Nephron progenitor cell (in vitro differentiated cells): ENCODE measurements around the gene NONO.
A peak's percentile ranks its signal among the peaks of the same experiment; 100 is the strongest.
"Not testable (repeated sequence)": the region's sequence is repeated elsewhere in the genome, so short reads cannot be mapped to it uniquely, and the experiment has no call there.

Source experiments
- DNase-seq: peaks from one replicate; pipeline ENCODE4 v3.0.0; 2021
- H3K27ac Mint-ChIP-seq: 2 replicates; pipeline ENCODE4 v1.8.0; 2021; ENCODE audit warnings: mild to moderate bottlenecking, moderate library complexity, mixed read lengths
- H3K27me3 Mint-ChIP-seq: 2 replicates; pipeline ENCODE4 v1.8.0; 2021; ENCODE audit warnings: mild to moderate bottlenecking, low read depth, mixed read lengths; ENCODE audit not compliant: poor library complexity
- H3K36me3 Mint-ChIP-seq: 2 replicates; pipeline ENCODE4 v1.8.0; 2021; ENCODE audit warnings: low read depth, mixed read lengths
- H3K4me1 Mint-ChIP-seq: 2 replicates; pipeline ENCODE4 v1.8.0; 2021; ENCODE audit warnings: mixed read lengths
- H3K4me3 Mint-ChIP-seq: 2 replicates; pipeline ENCODE4 v1.8.0; 2021; ENCODE audit warnings: mild to moderate bottlenecking, moderate library complexity, mixed read lengths
- H3K9me3 Mint-ChIP-seq: 2 replicates; pipeline ENCODE4 v1.8.0; 2021; ENCODE audit warnings: mild to moderate bottlenecking, moderate library complexity, mixed read lengths
- TF ChIP-seq, protein P1 (sequence below): fragments of 200-600 bp; sonication (generic); IDR thresholded peaks from 2 replicates; pipeline ENCODE4 v1.5.0; 2021; ENCODE audit warnings: antibody characterized with exemption

The NONO gene

DNA sequence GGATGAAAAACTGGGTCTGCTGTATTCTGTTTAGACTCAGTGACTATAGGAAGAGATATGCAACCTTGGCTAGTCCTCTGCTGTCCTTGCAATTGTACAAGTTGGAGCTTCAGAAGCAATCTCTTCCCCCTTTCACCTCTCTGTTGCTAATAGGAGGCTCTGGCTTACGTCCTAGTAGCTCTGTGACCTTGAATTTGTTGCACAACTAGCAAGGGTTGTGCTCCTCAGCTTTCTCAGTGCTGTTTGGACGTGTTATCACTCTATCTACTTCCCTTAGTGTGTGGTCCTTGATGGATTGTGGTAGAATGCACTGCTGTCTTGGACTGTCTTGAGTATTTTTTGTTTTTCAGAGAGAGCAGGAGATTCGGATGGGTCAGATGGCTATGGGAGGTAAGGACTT, 14.7 kb downstream of the NONO start:
- Mint-ChIP-seq H3K9me3 (peaks cover 55% of the 10 kb centered on the region), H3K4me1 (no peaks in the 10 kb centered on the region), H3K27me3 (no peaks in the 10 kb centered on the region), H3K27ac (no peak overlapping the region), H3K4me3 (no peak overlapping the region), H3K36me3 (peaks cover 64% of the 10 kb centered on the region)
- no peak for DNase-seq
- TF ChIP-seq, protein P1, sequence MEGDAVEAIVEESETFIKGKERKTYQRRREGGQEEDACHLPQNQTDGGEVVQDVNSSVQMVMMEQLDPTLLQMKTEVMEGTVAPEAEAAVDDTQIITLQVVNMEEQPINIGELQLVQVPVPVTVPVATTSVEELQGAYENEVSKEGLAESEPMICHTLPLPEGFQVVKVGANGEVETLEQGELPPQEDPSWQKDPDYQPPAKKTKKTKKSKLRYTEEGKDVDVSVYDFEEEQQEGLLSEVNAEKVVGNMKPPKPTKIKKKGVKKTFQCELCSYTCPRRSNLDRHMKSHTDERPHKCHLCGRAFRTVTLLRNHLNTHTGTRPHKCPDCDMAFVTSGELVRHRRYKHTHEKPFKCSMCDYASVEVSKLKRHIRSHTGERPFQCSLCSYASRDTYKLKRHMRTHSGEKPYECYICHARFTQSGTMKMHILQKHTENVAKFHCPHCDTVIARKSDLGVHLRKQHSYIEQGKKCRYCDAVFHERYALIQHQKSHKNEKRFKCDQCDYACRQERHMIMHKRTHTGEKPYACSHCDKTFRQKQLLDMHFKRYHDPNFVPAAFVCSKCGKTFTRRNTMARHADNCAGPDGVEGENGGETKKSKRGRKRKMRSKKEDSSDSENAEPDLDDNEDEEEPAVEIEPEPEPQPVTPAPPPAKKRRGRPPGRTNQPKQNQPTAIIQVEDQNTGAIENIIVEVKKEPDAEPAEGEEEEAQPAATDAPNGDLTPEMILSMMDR = no peak

DNA sequence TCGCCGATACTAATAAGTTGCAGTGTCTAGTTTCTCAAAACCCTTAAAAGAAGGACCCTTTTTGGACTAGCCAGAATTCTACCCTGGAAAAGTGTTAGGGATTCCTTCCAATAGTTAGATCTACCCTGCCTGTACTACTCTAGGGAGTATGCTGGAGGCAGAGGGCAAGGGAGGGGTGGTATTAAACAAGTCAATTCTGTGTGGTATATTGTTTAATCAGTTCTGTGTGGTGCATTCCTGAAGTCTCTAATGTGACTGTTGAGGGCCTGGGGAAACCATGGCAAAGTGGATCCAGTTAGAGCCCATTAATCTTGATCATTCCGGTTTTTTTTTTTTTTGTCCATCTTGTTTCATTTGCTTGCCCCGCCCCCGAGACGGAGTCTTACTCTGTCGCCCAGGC, 16.6 kb downstream of the NONO start:
- Mint-ChIP-seq H3K36me3 (peaks cover 55% of the 10 kb centered on the region), H3K27ac (peak overlapping the region; percentile 56), H3K9me3 (peaks cover 52% of the 10 kb centered on the region)
- not testable (repeated sequence) for H3K4me1 Mint-ChIP-seq, DNase-seq, H3K4me3 Mint-ChIP-seq, H3K27me3 Mint-ChIP-seq

DNA sequence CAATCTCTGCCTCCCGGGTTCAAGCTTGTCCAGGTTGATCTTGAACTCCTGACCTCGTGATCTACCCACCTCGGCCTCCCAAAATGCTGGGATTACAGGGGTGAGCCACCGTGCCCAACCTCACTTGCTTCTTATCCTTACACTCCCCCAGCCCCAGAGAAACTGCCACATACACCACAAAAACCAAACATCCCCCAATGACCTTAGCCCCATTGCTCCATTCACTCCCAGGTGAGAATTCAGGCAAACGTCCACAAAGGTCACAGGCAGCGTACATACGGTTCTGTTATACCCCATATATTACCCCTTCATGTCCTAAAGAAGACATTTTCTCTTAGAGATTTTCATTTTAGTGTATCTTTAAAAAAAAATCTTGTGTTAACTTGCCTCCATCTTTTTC, 17.1 kb downstream of the NONO start:
- Mint-ChIP-seq H3K36me3 (peaks cover 55% of the 10 kb centered on the region), H3K27ac (peak overlapping the region; percentile 56), H3K9me3 (peaks cover 57% of the 10 kb centered on the region)
- not testable (repeated sequence) for DNase-seq, H3K4me1 Mint-ChIP-seq, H3K27me3 Mint-ChIP-seq, H3K4me3 Mint-ChIP-seq

DNA sequence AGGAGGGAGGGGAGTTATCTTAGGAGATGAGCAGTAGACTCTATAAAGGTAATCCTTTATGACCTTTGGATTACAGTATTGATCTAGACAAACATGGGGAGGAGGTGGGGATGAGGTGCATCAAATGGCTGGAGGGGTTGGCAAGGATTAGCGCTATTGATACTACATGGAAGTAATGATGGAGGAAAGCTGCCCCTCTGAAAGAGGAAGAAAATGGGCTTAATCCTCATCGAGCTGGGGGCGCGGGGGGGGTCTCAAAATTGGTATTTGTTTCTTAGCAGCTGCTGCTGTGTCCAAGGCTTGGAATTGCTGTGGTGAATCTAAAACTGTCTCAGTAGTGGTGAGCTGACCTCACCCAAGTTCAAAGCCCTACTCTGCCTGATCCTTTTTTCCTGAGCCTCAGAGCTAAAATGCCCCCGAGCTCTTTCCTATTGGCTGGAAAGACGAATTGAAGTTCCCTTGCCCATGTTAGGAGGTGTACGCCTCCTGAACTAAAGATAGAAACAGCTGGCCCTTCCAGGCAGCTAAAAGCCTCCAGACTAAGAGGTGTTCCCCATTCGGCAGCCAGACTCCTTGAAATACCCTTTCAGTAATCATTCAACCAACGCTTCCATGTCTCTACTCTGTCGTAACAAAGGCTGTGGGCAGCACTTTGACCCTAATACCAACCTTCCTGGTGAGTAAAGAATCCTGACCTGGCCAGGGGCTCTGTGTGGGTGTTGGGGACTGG, 17.9 kb downstream of the NONO start, which contains the start of gene ITGB1BP2:
Gene ITGB1BP2 (plus strand): TSS at position 556 of the 730 bp plus-strand sequence. CDS start 57 bp downstream, at position 613.
- Mint-ChIP-seq H3K4me3 (no peak within 1 kb of the TSS), H3K36me3 (peaks cover 49% of the 10 kb centered on the region), H3K27ac (peak within 1 kb of the TSS; percentile 90), H3K9me3 (peaks cover 54% of the 10 kb centered on the region), H3K27me3 (no peaks in the 10 kb centered on the region), H3K4me1 (no peaks in the 10 kb centered on the region)
- TF ChIP-seq, protein P1 = no peak
- DNase-seq = no peak

DNA sequence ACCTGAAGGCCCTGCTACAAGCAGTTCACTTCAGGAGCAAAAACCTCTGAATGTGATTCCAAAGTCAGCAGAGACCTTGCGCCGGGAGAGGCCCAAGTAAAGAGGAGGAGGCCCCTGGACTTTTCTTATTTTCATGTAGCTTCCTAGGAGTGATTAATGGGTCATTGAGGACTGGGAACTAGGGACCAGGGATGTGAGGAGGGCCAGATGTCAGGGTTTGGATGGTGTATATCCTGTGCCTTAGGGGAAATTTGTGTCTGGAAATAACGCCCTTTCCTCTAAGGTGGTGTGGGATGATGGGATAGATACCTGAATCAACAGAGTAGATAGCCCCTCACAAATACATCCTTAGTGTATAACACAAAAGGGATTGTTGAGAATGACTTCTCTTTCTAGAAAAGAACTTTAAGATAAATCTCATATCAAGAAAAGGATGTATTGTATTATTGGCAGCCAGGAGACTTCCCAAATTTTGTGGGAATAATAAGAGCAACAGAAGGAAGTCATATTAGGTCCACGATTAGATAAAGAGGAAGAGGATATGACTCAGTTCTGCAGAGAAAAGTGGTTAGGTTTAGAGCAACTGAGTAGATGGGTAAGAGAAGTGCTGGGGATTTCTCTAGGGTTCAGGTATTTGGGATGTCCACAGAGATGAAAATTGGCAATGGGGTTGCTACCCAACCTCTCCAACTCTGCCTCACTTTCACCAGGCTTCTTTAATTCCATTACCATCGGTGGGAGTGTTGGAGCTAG, 19.2 kb downstream of the NONO start:
- Mint-ChIP-seq H3K36me3 (peaks cover 36% of the 10 kb centered on the region), H3K9me3 (peaks cover 42% of the 10 kb centered on the region), H3K27me3 (no peaks in the 10 kb centered on the region), H3K4me1 (no peaks in the 10 kb centered on the region), H3K27ac (peak overlapping the region; percentile 90), H3K4me3 (no peak overlapping the region)
- no peak for DNase-seq
- TF ChIP-seq, protein P1 = no peak

DNA sequence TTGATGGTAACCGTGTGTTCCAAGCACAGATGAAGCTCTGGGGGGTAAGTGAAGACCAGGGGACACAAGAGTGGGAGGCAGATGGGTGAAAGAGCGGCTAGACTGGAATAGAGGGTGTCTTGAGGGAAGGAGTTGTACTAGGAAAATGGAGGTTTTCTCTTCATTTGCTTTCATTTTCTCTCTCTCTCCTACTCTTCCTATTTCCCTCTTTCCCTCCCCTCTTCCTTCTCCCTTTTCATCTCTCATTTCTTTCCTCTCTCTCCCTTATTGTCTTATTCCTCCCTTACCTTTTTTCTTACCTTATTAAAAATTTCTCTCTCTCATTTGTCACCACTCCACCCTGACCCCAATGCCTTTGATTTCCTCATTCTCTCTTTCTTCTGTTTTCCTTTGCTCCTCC, 21.1 kb downstream of the NONO start:
- H3K4me3 Mint-ChIP-seq = no peak overlapping the region
- no peaks in the 10 kb centered on the region for H3K4me1 Mint-ChIP-seq
- peaks cover 45% of the 10 kb centered on the region for H3K9me3 Mint-ChIP-seq
- peaks cover 30% of the 10 kb centered on the region for H3K36me3 Mint-ChIP-seq
- TF ChIP-seq, protein P1 = no peak
- no peak overlapping the region for H3K27ac Mint-ChIP-seq
- no peak for DNase-seq
- no peaks in the 10 kb centered on the region for H3K27me3 Mint-ChIP-seq
